Measurements from ENCODE around the gene PRPF38B.

DNA sequence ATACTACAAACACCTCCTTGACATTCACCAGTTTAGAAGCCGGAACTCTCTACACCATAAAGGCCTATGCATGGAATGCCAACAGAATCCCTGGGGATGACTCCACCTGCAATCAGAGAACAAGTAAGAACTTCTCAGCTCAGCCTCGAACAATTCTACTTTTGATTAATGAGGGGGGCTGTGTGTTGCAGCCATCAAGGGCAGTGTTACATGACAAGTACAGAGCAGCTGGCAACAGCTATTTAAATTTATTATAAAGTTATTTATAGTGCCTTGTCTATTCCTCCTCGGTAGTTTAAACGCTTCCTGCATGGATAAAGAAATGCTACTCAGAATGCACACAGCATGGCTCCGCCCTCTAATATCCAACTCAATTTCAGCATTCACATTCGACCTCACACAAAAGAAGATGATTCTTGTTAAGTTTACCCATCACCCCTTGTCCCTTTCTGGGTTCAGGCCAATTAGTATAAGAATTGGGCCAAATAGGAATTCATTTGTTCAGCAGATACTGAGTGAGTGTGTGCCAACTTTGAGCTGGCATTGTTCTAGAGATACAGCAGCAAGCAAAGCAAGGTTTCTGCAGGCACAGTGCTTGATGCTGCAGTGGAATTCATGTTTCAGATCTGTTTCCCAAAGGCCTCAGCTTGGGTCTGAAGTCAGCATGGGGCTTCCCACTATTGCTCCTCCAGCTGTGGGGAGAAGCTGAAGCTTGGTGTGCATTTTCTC lies 27.0 kb downstream of the PRPF38B start:
- no peak for TF ChIP-seq POLR2A (IDR thresholded peaks at IDR 0.05)
- no peak for TF ChIP-seq CTCF (IDR thresholded peaks at IDR 0.05)
